NCI-H2107 (cell line): ENCODE results near the gene NNAT.

Experiments used
- DNase-seq: peaks from one replicate; lab custom pipeline; 2025; lab: John Stamatoyannopoulos, UW

NNAT gene

GRCh38 chr20:37523911-37524700 lies 3.1 kb downstream of the NNAT start:
- DNase-seq, result no peak

GRCh38 chr20:37524859-37525708 lies 4.0 kb downstream of the NNAT start:
- DNase-seq, result no peak

- no peak for DNase-seq
Observed at GRCh38 chr20:37525810-37526209, 4.8 kb downstream of the NNAT start.

GRCh38 chr20:37526238-37526838 lies 5.3 kb downstream of the NNAT start:
- DNase-seq, result no peak

- DNase-seq, result no peak
Observed at GRCh38 chr20:37526839-37527637, 6.0 kb downstream of the NNAT start.

GRCh38 chr20:37527638-37528445 lies 6.8 kb downstream of the NNAT start, which contains the start of gene BLCAP:
BLCAP (minus strand) TSS chr20:37527876; CDS start chr20:37519174, 8,702 bp downstream.
- DNase-seq, result peak; percentile 51

GRCh38 chr20:37528446-37529213 lies 7.6 kb downstream of the NNAT start:
- no peak for DNase-seq

GRCh38 chr20:37529214-37529967 lies 8.3 kb downstream of the NNAT start:
- DNase-seq, result no peak

GRCh38 chr20:37529968-37530600 lies 9.0 kb downstream of the NNAT start:
- DNase-seq, result no peak

GRCh38 chr20:37530696-37531095 lies 9.6 kb downstream of the NNAT start:
- DNase-seq, result no peak

- no peak for DNase-seq
Observed at GRCh38 chr20:37531856-37532255, 10.8 kb downstream of the NNAT start.

- no peak for DNase-seq
Observed at GRCh38 chr20:37533154-37533715, 12.2 kb downstream of the NNAT start.

- peak; percentile 27 for DNase-seq
Observed at GRCh38 chr20:37534401-37535157, 13.5 kb downstream of the NNAT start.

GRCh38 chr20:37535443-37536132 lies 14.5 kb downstream of the NNAT start:
- no peak for DNase-seq

GRCh38 chr20:37537505-37537904 lies 16.5 kb downstream of the NNAT start:
- no peak for DNase-seq

- DNase-seq, result no peak
Observed at GRCh38 chr20:37538003-37538402, 17.0 kb downstream of the NNAT start.

GRCh38 chr20:37539424-37539823 lies 18.4 kb downstream of the NNAT start:
- DNase-seq, result no peak
